ENCODE measurements around the gene NOL7. TPM values are rescaled to one million over a fixed set of nuclear protein-coding genes. Genes with fewer than 3 reads are reported as not detected.

The NOL7 gene
- total and polyA plus RNA-seq, 2 of the 13 experiments (the other 11 are each of a cell fraction or from before 2014, with no cell fraction given), result 37.8 to 186 TPM

GRCh38 chr6:13577926-13578325 lies 37.2 kb upstream of the NOL7 start (continued):
- TF ChIP-seq ZNF275 (CRISPR knock-in tag; IDR thresholded peaks at IDR 0.05; ENCODE audit: borderline replicate concordance), result no peak
- TF ChIP-seq ZNF563 (CRISPR knock-in tag; IDR thresholded peaks at IDR 0.05), result no peak
- no peak for TF ChIP-seq HNRNPUL1 (IDR thresholded peaks at IDR 0.05; ENCODE audit: low read depth, low read length)
- no peak for TF ChIP-seq NFE2L2 (IDR thresholded peaks at IDR 0.05; ENCODE audit: low read length)

GRCh38 chr6:13579911-13580310 lies 35.2 kb upstream of the NOL7 start:
- no peak overlapping the region for H3K9ac ChIP-seq (ENCODE audit: insufficient read depth, low read depth, low read length)
- ChIA-PET POLR2A (no interaction called here), CTCF (ENCODE audit: low intra/inter-chr PET ratio, low total read pairs) (no interaction called here)
- H3K4me3 ChIP-seq (replicated peaks in 1 of 3; ENCODE audit: insufficient read depth in 1 of 3, low read depth in 2 of 3, low read length in 3 of 3), result no peak overlapping the region
- DNase-seq (ENCODE audit: low spot score) (no peak), ATAC-seq (no peak), FAIRE-seq (no peak)
- no peaks in the 10 kb centered on the region for H3K27me3 ChIP-seq (ENCODE audit: control insufficient read depth in 1 of 2, insufficient read depth in 2 of 2, low read length in 2 of 2)
- H3K27ac ChIP-seq (ENCODE audit: extremely low read length, insufficient read depth, low read length), result no peak overlapping the region
- no peak overlapping the region for H2AFZ ChIP-seq (ENCODE audit: low read length)
- TF ChIP-seq ZNF597 (CRISPR knock-in tag; IDR thresholded peaks at IDR 0.05) (no peak), ZNF263 (CRISPR knock-in tag; IDR thresholded peaks at IDR 0.05) (no peak)
- H4K20me1 ChIP-seq (ENCODE audit: insufficient read depth, low read length), result no peaks in the 10 kb centered on the region
- no peak overlapping the region for H3K4me2 ChIP-seq (ENCODE audit: low read depth, low read length)
- in situ Hi-C loops (cut with HindIII; ENCODE audit: extremely low pct_ligation_motif_present, low pct_unique_long_range_greater_than_20kb), result loop anchor here (5.0 kb wide), 1 partner anchor 37 kb away; the partner anchor contains the start of gene NOL7
- intact Hi-C loops (cut with micrococcal nuclease; ENCODE audit: unreplicated experiment), result no loop called here
- H3K4me1 ChIP-seq (ENCODE audit: insufficient read depth, low read length), result peaks cover 24% of the 10 kb centered on the region
- 78% methylated on average over 1 of the region's 1 CpG for WGBS (ENCODE audit: low lambda C conversion rate)
- H3K36me3 ChIP-seq (replicated peaks in 1 of 2; ENCODE audit: control insufficient read depth in 1 of 2, insufficient read depth in 2 of 2, low read length in 2 of 2), result peaks cover 0 to 6% of the 10 kb centered on the region in 2 experiments; a peak in 2 of 5 replicates
- H3K9me3 ChIP-seq (ENCODE audit: low read length), result no peaks in the 10 kb centered on the region
- H3K79me2 ChIP-seq (ENCODE audit: insufficient read depth, low read length), result peaks cover 20% of the 10 kb centered on the region
- no TSS peak for BruUV-seq (replicated peaks)
